Measurements from ENCODE around the gene PI16.

Gene PI16

DNA sequence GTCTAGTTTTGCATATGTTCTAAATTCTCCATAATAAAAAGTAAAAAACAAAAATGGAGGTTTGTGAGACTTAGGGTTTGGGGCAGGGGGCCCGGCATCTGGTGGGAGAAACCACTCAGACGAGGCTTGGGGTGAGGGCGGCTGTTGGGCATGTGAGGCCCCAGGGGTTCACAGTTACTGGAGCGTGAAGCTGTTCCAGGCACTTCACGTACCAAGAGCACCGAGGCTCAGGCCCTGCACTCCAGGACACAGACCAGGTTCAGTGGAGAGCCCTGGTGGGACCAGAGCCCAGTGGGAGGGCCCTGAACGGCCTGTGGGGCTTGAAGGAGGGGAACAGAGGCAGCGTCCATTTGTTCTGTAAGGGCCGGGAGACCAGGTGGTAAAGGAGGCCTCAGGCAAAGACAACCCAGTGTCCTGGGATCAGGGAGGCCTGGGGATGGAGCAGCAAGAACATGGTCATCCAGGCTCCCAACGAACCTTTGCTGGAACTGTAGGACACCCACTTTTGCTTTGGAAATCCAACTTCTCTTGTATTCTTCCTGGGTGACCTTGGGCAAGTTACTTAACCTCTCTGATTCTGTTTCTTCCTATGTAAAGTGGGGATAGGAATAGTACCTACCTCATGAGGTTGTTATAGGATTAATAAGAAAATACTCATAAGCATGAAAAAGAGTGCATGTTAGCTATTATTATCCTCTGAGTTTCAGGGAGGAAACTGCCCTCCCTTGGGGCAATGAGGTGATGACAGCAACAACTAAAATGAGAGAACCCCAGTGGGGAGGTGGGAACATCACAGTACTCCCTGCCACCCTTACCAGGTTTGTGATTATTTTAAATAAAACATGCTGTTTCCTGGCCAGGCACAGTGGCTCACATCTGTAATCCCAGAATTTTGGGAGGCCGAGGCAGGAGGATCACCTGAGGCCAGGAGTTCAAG, 49.8 kb downstream of the PI16 start:
- DNase-seq (ENCODE audit: low spot score): no peak
- WGBS, 2 donors (ENCODE audit: extremely low coverage in 2 of 2, insufficient read length in 2 of 2, insufficient replicate concordance in 1 of 2): no CpG with 5 or more reads among the region's 11 CpGs
- H3K9ac ChIP-seq (ENCODE audit: low read depth, low read length, poor library complexity): no peak overlapping the region

DNA sequence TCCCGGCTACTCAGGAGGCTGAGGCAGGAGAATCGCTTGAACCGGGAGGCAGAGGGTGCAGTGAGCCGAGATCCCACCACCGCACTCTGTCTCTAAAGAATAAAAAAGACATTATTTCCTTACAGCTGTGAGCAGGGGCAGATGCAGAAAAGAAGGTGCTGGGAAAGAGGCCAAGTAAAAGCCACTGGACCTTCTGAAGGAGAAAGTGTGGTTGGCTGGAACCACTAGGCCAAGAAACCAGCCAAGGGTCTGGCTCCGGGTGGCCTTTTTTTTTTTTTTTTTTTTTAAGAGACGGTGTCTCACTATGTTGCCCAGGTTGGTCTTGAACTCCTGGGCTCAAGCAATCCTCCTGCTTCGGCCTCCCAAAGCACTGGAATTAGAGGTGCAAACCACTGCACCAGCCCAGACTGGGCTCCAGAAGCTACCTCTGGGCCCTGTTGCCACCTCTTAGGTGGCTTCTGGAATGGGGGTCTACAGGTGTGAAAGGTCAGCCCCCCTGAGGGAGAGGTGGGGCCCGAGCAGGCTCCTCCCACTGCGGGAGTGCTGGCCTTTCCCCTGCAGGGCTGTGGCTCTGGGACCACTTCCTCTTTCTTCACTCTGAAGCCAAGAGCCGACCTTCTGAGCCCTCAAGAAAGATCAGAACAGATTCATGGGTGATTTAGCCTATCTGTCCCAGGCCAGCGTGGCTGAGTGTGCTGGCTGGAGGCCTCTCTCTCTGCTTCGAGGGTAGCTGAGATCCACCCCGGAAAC, 50.7 kb downstream of the PI16 start, which contains the start of gene FGD2:
Gene FGD2, plus strand, starts transcription at position 595 of the 750 bp plus-strand sequence. CDS start 163 bp downstream, outside the sequence.
- Histone ChIP-seq H3K79me1 (ENCODE audit: low read depth, low read length) (no peaks in the 10 kb centered on the region), H3K9me3 (replicated peaks in 1 of 2; ENCODE audit: control insufficient read depth in 2 of 2, insufficient read depth in 1 of 2, low read depth in 1 of 2, low read length in 2 of 2) (no peaks in the 10 kb centered on the region), H3K14ac (ENCODE audit: low read length) (no peak within 1 kb of the TSS), H3K4me1 (ENCODE audit: control insufficient read depth in 2 of 2, insufficient read depth in 1 of 2, low read depth in 1 of 2, low read length in 2 of 2) (no peaks in the 10 kb centered on the region), H3K18ac (ENCODE audit: low read length) (peak within 1 kb of the TSS; percentile 40), H2BK12ac (ENCODE audit: low read length) (no peak within 1 kb of the TSS), H2AK5ac (ENCODE audit: low read depth, low read length) (peak within 1 kb of the TSS; percentile 74), H2AFZ (ENCODE audit: low read length) (no peak within 1 kb of the TSS), H2BK15ac (ENCODE audit: low read length) (peak within 1 kb of the TSS; percentile 33), H3K27ac (replicated peaks; ENCODE audit: low read length) (no peak within 1 kb of the TSS), H3K4me2 (ENCODE audit: insufficient read depth, low read length, poor library complexity, severe bottlenecking) (no peak within 1 kb of the TSS), H3K27me3 (ENCODE audit: control insufficient read depth in 3 of 3, insufficient read depth in 3 of 3, low read depth in 1 of 3, low read length in 3 of 3) (peaks cover 0 to 40% (median 0%) of the 10 kb centered on the region in 3 experiments), H3K4me3 (ENCODE audit: low read length in 2 of 2) (no peak within 1 kb of the TSS), H4K8ac (ENCODE audit: low read depth, low read length) (no peak within 1 kb of the TSS), H2BK5ac (ENCODE audit: low read length) (no peak within 1 kb of the TSS), H3K4ac (ENCODE audit: low read length) (no peak within 1 kb of the TSS), H2BK120ac (ENCODE audit: low read depth, low read length) (no peak within 1 kb of the TSS), H3K23ac (ENCODE audit: low read depth, low read length, poor library complexity) (peak within 1 kb of the TSS; percentile 18), H3K9ac (ENCODE audit: low read depth, low read length, poor library complexity) (peak within 1 kb of the TSS; percentile 15), H3K36me3 (replicated peaks in 1 of 2; ENCODE audit: control insufficient read depth in 2 of 2, insufficient read depth in 2 of 2, low read length in 2 of 2) (no peaks in the 10 kb centered on the region), H4K91ac (ENCODE audit: low read depth, low read length, poor library complexity) (no peak within 1 kb of the TSS)
- no CpG with 5 or more reads among the region's 14 CpGs for WGBS, 2 donors (ENCODE audit: extremely low coverage in 2 of 2, insufficient read length in 2 of 2, insufficient replicate concordance in 1 of 2)
- no peak for DNase-seq (ENCODE audit: low spot score)

More for the DNA sequence above, 49.8 kb downstream of the PI16 start:
- Histone ChIP-seq H3K27ac (replicated peaks; ENCODE audit: low read length) (no peak overlapping the region), H2BK120ac (ENCODE audit: low read depth, low read length) (no peak overlapping the region), H3K18ac (ENCODE audit: low read length) (peak overlapping the region; percentile 31), H3K4me2 (ENCODE audit: insufficient read depth, low read length, poor library complexity, severe bottlenecking) (no peak overlapping the region), H4K91ac (ENCODE audit: low read depth, low read length, poor library complexity) (no peak overlapping the region), H2AK5ac (ENCODE audit: low read depth, low read length) (no peak overlapping the region), H4K8ac (ENCODE audit: low read depth, low read length) (no peak overlapping the region), H3K14ac (ENCODE audit: low read length) (no peak overlapping the region), H3K79me1 (ENCODE audit: low read depth, low read length) (no peaks in the 10 kb centered on the region), H3K23ac (ENCODE audit: low read depth, low read length, poor library complexity) (no peak overlapping the region), H3K4me3 (ENCODE audit: low read length in 2 of 2) (no peak overlapping the region), H2BK12ac (ENCODE audit: low read length) (no peak overlapping the region), H2BK15ac (ENCODE audit: low read length) (no peak overlapping the region), H3K36me3 (replicated peaks in 1 of 2; ENCODE audit: control insufficient read depth in 2 of 2, insufficient read depth in 2 of 2, low read length in 2 of 2) (no peaks in the 10 kb centered on the region), H3K27me3 (ENCODE audit: control insufficient read depth in 3 of 3, insufficient read depth in 3 of 3, low read depth in 1 of 3, low read length in 3 of 3) (peaks cover 0 to 39% (median 0%) of the 10 kb centered on the region in 3 experiments), H2AFZ (ENCODE audit: low read length) (no peak overlapping the region), H3K4me1 (ENCODE audit: control insufficient read depth in 2 of 2, insufficient read depth in 1 of 2, low read depth in 1 of 2, low read length in 2 of 2) (peaks cover under 1 to 2% of the 10 kb centered on the region in 2 donors), H2BK5ac (ENCODE audit: low read length) (no peak overlapping the region), H3K9me3 (replicated peaks in 1 of 2; ENCODE audit: control insufficient read depth in 2 of 2, insufficient read depth in 1 of 2, low read depth in 1 of 2, low read length in 2 of 2) (no peaks in the 10 kb centered on the region), H3K4ac (ENCODE audit: low read length) (no peak overlapping the region)

DNA sequence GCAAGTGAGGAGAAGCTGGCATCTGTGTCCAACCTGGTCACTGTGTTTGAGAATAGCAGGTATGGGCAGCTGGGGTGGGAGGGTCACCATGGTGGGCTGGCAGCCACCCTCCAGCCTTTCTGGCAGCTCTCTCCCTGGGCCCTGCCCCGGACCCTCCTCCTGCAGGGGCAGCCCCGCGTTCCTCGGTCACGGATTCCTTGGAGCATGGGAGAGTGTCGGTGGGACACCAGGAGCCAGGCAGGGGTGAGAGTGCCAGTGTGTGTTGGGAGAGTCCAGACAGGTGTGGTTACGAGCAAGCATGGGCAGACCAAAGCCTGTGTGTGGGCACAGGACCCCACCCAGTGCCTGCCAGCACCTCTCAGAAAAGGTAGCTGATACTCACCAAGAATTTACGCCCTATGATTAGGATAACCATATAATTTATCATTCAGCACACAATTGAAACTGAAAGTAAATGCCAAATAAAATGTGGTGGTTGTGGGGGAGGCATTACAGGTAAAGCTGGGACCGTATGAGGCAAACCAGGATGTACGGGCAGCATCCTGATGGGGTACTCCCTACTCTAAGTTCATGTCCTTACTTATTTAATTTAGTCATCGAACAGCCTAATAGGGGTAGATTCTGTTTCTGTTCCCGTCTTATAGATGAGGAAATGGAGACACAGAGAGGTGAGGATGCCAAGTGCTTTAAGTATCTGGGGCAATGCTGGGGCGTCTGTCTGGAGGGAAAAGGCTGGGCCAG, 51.5 kb downstream of the PI16 start:
- no peaks in the 10 kb centered on the region for H3K9me3 ChIP-seq (replicated peaks in 1 of 2; ENCODE audit: control insufficient read depth in 2 of 2, insufficient read depth in 1 of 2, low read depth in 1 of 2, low read length in 2 of 2)
- H3K18ac ChIP-seq (ENCODE audit: low read length): peak overlapping the region; percentile 40
- H3K4me1 ChIP-seq (ENCODE audit: control insufficient read depth in 2 of 2, insufficient read depth in 1 of 2, low read depth in 1 of 2, low read length in 2 of 2): no peaks in the 10 kb centered on the region
- H2BK15ac ChIP-seq (ENCODE audit: low read length): peak overlapping the region; percentile 33
- peaks cover 0 to 46% (median 0%) of the 10 kb centered on the region in 3 experiments for H3K27me3 ChIP-seq (ENCODE audit: control insufficient read depth in 3 of 3, insufficient read depth in 3 of 3, low read depth in 1 of 3, low read length in 3 of 3)
- no peak overlapping the region for H3K4me3 ChIP-seq (ENCODE audit: low read length in 2 of 2)
- H4K91ac ChIP-seq (ENCODE audit: low read depth, low read length, poor library complexity): no peak overlapping the region
- H3K4ac ChIP-seq (ENCODE audit: low read length): no peak overlapping the region
- no peak overlapping the region for H4K8ac ChIP-seq (ENCODE audit: low read depth, low read length)
- no peaks in the 10 kb centered on the region for H3K36me3 ChIP-seq (replicated peaks in 1 of 2; ENCODE audit: control insufficient read depth in 2 of 2, insufficient read depth in 2 of 2, low read length in 2 of 2)
- no peak for DNase-seq (ENCODE audit: low spot score)
- H3K23ac ChIP-seq (ENCODE audit: low read depth, low read length, poor library complexity): peak overlapping the region; percentile 18
- no peak overlapping the region for H2BK120ac ChIP-seq (ENCODE audit: low read depth, low read length)
- H2BK5ac ChIP-seq (ENCODE audit: low read length): no peak overlapping the region
- no peak overlapping the region for H3K4me2 ChIP-seq (ENCODE audit: insufficient read depth, low read length, poor library complexity, severe bottlenecking)
- H3K79me1 ChIP-seq (ENCODE audit: low read depth, low read length): no peaks in the 10 kb centered on the region
- H3K9ac ChIP-seq (ENCODE audit: low read depth, low read length, poor library complexity): peak overlapping the region; percentile 15
- no peak overlapping the region for H3K27ac ChIP-seq (replicated peaks; ENCODE audit: low read length)
- no peak overlapping the region for H2AFZ ChIP-seq (ENCODE audit: low read length)
- no peak overlapping the region for H2BK12ac ChIP-seq (ENCODE audit: low read length)
- peak overlapping the region; percentile 74 for H2AK5ac ChIP-seq (ENCODE audit: low read depth, low read length)
- no CpG with 5 or more reads among the region's 13 CpGs for WGBS, 2 donors (ENCODE audit: extremely low coverage in 2 of 2, insufficient read length in 2 of 2, insufficient replicate concordance in 1 of 2)
- no peak overlapping the region for H3K14ac ChIP-seq (ENCODE audit: low read length)

Measured in neuronal stem cell (in vitro differentiated cells).